Gastroesophageal sphincter (tissue), 4 donors: ENCODE measurements around the gene SUOX. TPM values are rescaled to one million over a fixed set of nuclear protein-coding genes. Genes with fewer than 3 reads are reported as not detected.

Experiments
- ATAC-seq: fragments of 150-250 bp; one replicate; pipeline ENCODE4 v1.9.1; 2016; ENCODE audit warnings: mild to moderate bottlenecking, moderate library complexity
- H3K27ac ChIP-seq, 4 donors: fragments of 200-600 bp; sonication (generic) in 3 of 4; 1 replicate in 3 of 4; 2 replicates in 1 of 4; pipeline ENCODE4 v1.5.1; 2016 to 2019
- H3K27me3 ChIP-seq: fragments of 200-600 bp; sonication (generic); one replicate; pipeline ENCODE4 v1.5.1; 2019
- H3K36me3 ChIP-seq, 2 donors: fragments of 200-600 bp; sonication (generic); one replicate each; pipeline ENCODE4 v1.5.1; 2019; ENCODE audit warnings: control low read depth in 1 of 2
- H3K4me1 ChIP-seq, 3 donors: fragments of 200-600 bp; sonication (generic); 1 replicate in 2 of 3; 2 replicates in 1 of 3; pipeline ENCODE4 v1.5.1; 2016 to 2019; ENCODE audit warnings: control low read depth in 2 of 3
- H3K4me3 ChIP-seq, 2 donors: fragments of 200-600 bp; sonication (generic); one replicate each; pipeline ENCODE4 v1.5.1; 2019; ENCODE audit warnings: mild to moderate bottlenecking in 1 of 2, moderate library complexity in 1 of 2
- H3K9me3 ChIP-seq, 3 donors: fragments of 200-600 bp; sonication (generic); one replicate each; pipeline ENCODE4 v1.5.1; 2017 to 2019; ENCODE audit warnings: control low read depth in 2 of 3
- CTCF ChIP-seq, 4 experiments: fragments of 200-600 bp in 2 of 4; fragments of 450-650 bp in 2 of 4; sonication (generic) in 1 of 4; IDR thresholded peaks; one replicate each; pipeline ENCODE4 v1.5.1; 2017 to 2019; ENCODE audit warnings: antibody characterized with exemption in 4 of 4, mild to moderate bottlenecking in 2 of 4, moderate library complexity in 2 of 4
- EP300 ChIP-seq: sonication (generic); formaldehyde crosslinking; IDR thresholded peaks from one replicate; pipeline ENCODE4 v1.6.1; 2017; ENCODE audit warnings: antibody characterized with exemption, mild to moderate bottlenecking
- POLR2A ChIP-seq, 2 donors: fragments of 450-650 bp; IDR thresholded peaks; one replicate each; pipeline ENCODE4 v1.6.1; 2017; ENCODE audit warnings: antibody characterized with exemption in 2 of 2, mild to moderate bottlenecking in 2 of 2, moderate library complexity in 1 of 2
- POLR2AphosphoS5 ChIP-seq: sonication (generic); formaldehyde crosslinking; IDR thresholded peaks from one replicate; pipeline ENCODE4 v1.6.1; 2017; ENCODE audit warnings: antibody characterized with exemption
- WGBS, 2 donors: methylation state at CpG; one replicate each; pipeline ENCODE4 v1.1.5; 2018; ENCODE audit warnings: low coverage in 1 of 2; 5-methylcytosine and 5-hydroxymethylcytosine counted together
- total RNA-seq, 4 donors: library from RNA; depleted of rRNA; stranded (reverse); fragments of >200 nt; gene quantifications; one replicate each; pipeline ENCODE4 v1.1.0, GENCODE V29; 2016

The SUOX gene
- total RNA-seq, 4 donors from 2014 or later: 17.3 to 30.7 (median 24.0) TPM

GRCh38 chr12:56029666-56030293, 32.7 kb downstream of the SUOX start:
- Histone ChIP-seq H3K27ac (no peak overlapping the region), H3K27me3 (no peaks in the 10 kb centered on the region), H3K4me3 (no peak overlapping the region), H3K9me3 (no peaks in the 10 kb centered on the region), H3K36me3 (peaks cover 0 to 86% of the 10 kb centered on the region in 2 donors), H3K4me1 (peaks cover 0 to 9% (median 0%) of the 10 kb centered on the region in 3 donors)
- ATAC-seq: peak; percentile 65
- TF ChIP-seq CTCF (IDR thresholded peaks at IDR 0.05): peak in 3 of 4 experiments; percentile 53 to 70 (median 55)
- TF ChIP-seq POLR2A (IDR thresholded peaks at IDR 0.05): no peak
- no peak for TF ChIP-seq EP300
- TF ChIP-seq POLR2AphosphoS5: peak; percentile 31
- WGBS, 2 donors: 48 to 78% methylated on average over 2 to 5 of the region's 6 CpGs

GRCh38 chr12:56031987-56032386, 34.9 kb downstream of the SUOX start:
- Histone ChIP-seq H3K27ac (no peak overlapping the region), H3K4me1 (peaks cover 0 to 9% (median 0%) of the 10 kb centered on the region in 3 donors), H3K4me3 (no peak overlapping the region), H3K27me3 (no peaks in the 10 kb centered on the region), H3K9me3 (no peaks in the 10 kb centered on the region), H3K36me3 (peaks cover 0 to 86% of the 10 kb centered on the region in 2 donors)
- 80 to 100% methylated on average over 1 of the region's 1 CpG for WGBS, 2 donors
- ATAC-seq: no peak
- TF ChIP-seq EP300 (no peak), CTCF (IDR thresholded peaks at IDR 0.05) (no peak), POLR2AphosphoS5 (no peak), POLR2A (IDR thresholded peaks at IDR 0.05) (no peak)

GRCh38 chr12:56034586-56035332, 37.7 kb downstream of the SUOX start:
- TF ChIP-seq POLR2AphosphoS5 (no peak), POLR2A (IDR thresholded peaks at IDR 0.05) (no peak), EP300 (no peak), CTCF (IDR thresholded peaks at IDR 0.05) (no peak)
- Histone ChIP-seq H3K27ac (no peak overlapping the region), H3K9me3 (no peaks in the 10 kb centered on the region), H3K27me3 (no peaks in the 10 kb centered on the region), H3K4me1 (no peaks in the 10 kb centered on the region), H3K4me3 (no peak overlapping the region), H3K36me3 (peaks cover 0 to 73% of the 10 kb centered on the region in 2 donors)
- no peak for ATAC-seq
- 60 to 86% methylated on average over 1 to 6 of the region's 21 CpGs for WGBS, 2 donors

- 79 to 80% methylated on average over 1 to 2 of the region's 2 CpGs for WGBS, 2 donors
- H3K27ac ChIP-seq: no peak overlapping the region
- H3K9me3 ChIP-seq: no peaks in the 10 kb centered on the region
- no peaks in the 10 kb centered on the region for H3K27me3 ChIP-seq
- peaks cover 0 to 58% of the 10 kb centered on the region in 2 donors for H3K36me3 ChIP-seq
- no peak for ATAC-seq
- TF ChIP-seq EP300: no peak
- TF ChIP-seq POLR2A (IDR thresholded peaks at IDR 0.05): no peak
- TF ChIP-seq CTCF (IDR thresholded peaks at IDR 0.05): no peak
- TF ChIP-seq POLR2AphosphoS5: no peak
- H3K4me1 ChIP-seq: peaks cover 0 to 7% (median 4%) of the 10 kb centered on the region in 3 donors
- H3K4me3 ChIP-seq: no peak overlapping the region
Observed at GRCh38 chr12:56037161-56037560, 40.1 kb downstream of the SUOX start.
